ENCODE data around the gene CHST12. TPM values are rescaled to one million over a fixed set of nuclear protein-coding genes. Genes with fewer than 3 reads are reported as not detected.

CHST12 gene
- total and polyA plus RNA-seq, 2 of the 4 experiments (the other 2 are of a cell fraction): 3.8 to 27.0 TPM

DNA sequence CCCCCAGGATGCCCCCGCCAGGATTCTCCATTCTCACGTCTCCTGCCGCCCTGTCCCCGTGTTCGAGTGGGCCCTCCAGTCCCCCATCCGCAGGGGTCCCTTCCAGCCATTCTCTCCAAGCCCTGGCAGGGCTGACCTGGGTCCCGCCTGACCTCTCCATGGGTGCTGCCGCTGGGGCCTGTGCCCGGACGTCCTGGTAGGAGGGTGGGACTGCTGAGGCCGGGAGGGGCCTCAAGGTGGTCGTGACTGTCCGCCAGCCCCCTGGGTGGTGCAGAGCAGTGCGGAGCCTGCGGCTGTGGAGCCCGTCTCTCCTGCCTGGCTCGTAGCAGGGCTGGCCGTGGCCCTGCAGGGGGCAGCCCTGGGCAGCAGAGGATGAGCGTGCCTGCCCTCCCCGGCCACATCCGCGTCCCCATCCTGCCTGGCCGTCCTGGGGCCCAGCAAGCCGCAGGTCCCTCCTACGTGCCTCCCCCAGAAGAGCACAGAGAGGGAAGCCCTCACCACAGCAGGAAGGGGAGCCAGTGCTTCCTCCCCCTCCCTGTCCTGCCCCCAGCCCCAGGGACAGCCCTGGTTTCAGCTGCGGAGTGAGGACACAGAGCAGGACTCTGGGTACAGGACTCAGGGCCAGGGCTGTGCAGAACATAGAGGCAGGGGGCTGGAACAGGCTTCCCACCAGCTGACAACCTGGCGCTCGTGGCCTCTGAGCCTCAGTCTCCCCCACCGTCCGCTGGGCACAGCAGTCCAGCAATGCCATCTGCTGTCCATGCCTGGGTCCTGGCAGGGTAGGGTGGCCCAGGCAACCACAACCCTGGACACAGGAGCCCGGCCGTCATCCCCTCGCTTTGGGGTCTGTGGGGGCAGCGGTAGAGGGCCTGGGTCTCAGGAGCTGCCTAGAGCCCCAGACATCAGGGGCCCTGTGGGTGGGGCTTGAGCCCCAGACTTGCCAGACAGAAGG is 74.3 kb downstream of the CHST12 start:
- H2BK5ac ChIP-seq (ENCODE audit: low read depth, low read length, poor library complexity, severe bottlenecking): no peak overlapping the region
- H3K14ac ChIP-seq (replicated peaks; ENCODE audit: low read depth, low read length): no peak overlapping the region
- ChIA-PET POLR2A (ENCODE audit: unreplicated experiment) (no interaction called here), CTCF (interaction anchor here (1.2 kb wide), 1 partner anchor 10 kb away, joined by 3 read pairs; no protein-coding TSS in a partner anchor)
- H3K4me1 ChIP-seq (ENCODE audit: control insufficient read depth, insufficient read depth, low read length): no peaks in the 10 kb centered on the region
- in situ Hi-C loops (cut with MboI; ENCODE audit: low sequenced_read_pairs): no loop called here
- H2AK5ac ChIP-seq (ENCODE audit: low read depth, low read length): no peak overlapping the region
- H2BK120ac ChIP-seq (ENCODE audit: low read depth, low read length): no peak overlapping the region
- no peak overlapping the region for H3K27ac ChIP-seq (ENCODE audit: insufficient read depth, low read length)
- peak; percentile 89 for TF ChIP-seq RAD21 (IDR thresholded peaks at IDR 0.05; ENCODE audit: low read length)
- no peak for TF ChIP-seq BHLHE40 (IDR thresholded peaks at IDR 0.05; ENCODE audit: low read depth, low read length)
- TF ChIP-seq, protein P1, sequence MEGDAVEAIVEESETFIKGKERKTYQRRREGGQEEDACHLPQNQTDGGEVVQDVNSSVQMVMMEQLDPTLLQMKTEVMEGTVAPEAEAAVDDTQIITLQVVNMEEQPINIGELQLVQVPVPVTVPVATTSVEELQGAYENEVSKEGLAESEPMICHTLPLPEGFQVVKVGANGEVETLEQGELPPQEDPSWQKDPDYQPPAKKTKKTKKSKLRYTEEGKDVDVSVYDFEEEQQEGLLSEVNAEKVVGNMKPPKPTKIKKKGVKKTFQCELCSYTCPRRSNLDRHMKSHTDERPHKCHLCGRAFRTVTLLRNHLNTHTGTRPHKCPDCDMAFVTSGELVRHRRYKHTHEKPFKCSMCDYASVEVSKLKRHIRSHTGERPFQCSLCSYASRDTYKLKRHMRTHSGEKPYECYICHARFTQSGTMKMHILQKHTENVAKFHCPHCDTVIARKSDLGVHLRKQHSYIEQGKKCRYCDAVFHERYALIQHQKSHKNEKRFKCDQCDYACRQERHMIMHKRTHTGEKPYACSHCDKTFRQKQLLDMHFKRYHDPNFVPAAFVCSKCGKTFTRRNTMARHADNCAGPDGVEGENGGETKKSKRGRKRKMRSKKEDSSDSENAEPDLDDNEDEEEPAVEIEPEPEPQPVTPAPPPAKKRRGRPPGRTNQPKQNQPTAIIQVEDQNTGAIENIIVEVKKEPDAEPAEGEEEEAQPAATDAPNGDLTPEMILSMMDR (conservative IDR thresholded peaks at IDR 0.05; ENCODE audit: low read depth, low read length): peak; percentile 85
- TF ChIP-seq SMC3 (IDR thresholded peaks at IDR 0.05; ENCODE audit: low read depth, low read length): peak; percentile 76
- peak; percentile 48; the same call in 1 of the 2 replicates for TF ChIP-seq MAZ (IDR thresholded peaks at IDR 0.05; ENCODE audit: borderline replicate concordance, low read depth, low read length)
- no peak overlapping the region for H2BK20ac ChIP-seq (ENCODE audit: low read depth, low read length)
- no peak overlapping the region for H3K18ac ChIP-seq (ENCODE audit: low read depth, low read length)
- peak; percentile 49 for DNase-seq
- no peak overlapping the region for H3K4me2 ChIP-seq (ENCODE audit: low read depth, low read length)
- no peaks in the 10 kb centered on the region for H4K20me1 ChIP-seq (ENCODE audit: insufficient read depth, low read length)
- peaks cover 1% of the 10 kb centered on the region; the same call in 1 of the 2 replicates for H3K9me3 ChIP-seq (ENCODE audit: control insufficient read depth, insufficient read depth, low read length)
- peak overlapping the region; percentile 82 for H2AFZ ChIP-seq (replicated peaks; ENCODE audit: low read length, poor library complexity)
- intact Hi-C loops (cut with micrococcal nuclease): loop anchor here (2.0 to 10.0 kb wide), 3 partner anchors 81 to 677 kb away; partner anchors contain the start of gene IQCE
- peak; percentile 99 for ATAC-seq (ENCODE audit: low read depth)
- no peak overlapping the region for H4K5ac ChIP-seq (ENCODE audit: low read depth, low read length)
- no peaks in the 10 kb centered on the region for H3K36me3 ChIP-seq (ENCODE audit: control insufficient read depth, insufficient read depth, low read length)
- no peak overlapping the region for H3K23ac ChIP-seq (ENCODE audit: low read depth, low read length)
- H3K9ac ChIP-seq (ENCODE audit: low read depth, low read length): no peak overlapping the region
- dilution Hi-C loops (cut with HindIII; ENCODE audit: low sequenced_read_pairs, unreplicated experiment): no loop called here
- H3K9me1 ChIP-seq (ENCODE audit: insufficient read depth, low read length): no peaks in the 10 kb centered on the region
- H4K8ac ChIP-seq (ENCODE audit: low read depth in 2 of 2, low read length in 2 of 2): peak overlapping the region in 1 of 2 experiments; percentile 66; a peak in 1 of 4 replicates
- no peak overlapping the region for H2BK15ac ChIP-seq (ENCODE audit: low read depth, low read length)
- WGBS, 2 experiments (ENCODE audit: extremely low coverage in 2 of 2, insufficient read length in 1 of 2): 32% methylated on average over 12 of the region's 34 CpGs; no CpG with 5 or more reads in 1 of the 2 experiments
- BruUV-seq (replicated peaks): no TSS peak
- H3K27me3 ChIP-seq (ENCODE audit: control insufficient read depth, insufficient read depth, low read length): peaks cover 13% of the 10 kb centered on the region; the same call in 1 of the 2 replicates
- no peak overlapping the region for H3K56ac ChIP-seq (ENCODE audit: extremely low read depth, insufficient read depth, low read length)
- H3K4me3 ChIP-seq (ENCODE audit: insufficient read depth, low read depth, low read length): no peak overlapping the region
- no peaks in the 10 kb centered on the region for H3K79me1 ChIP-seq (ENCODE audit: low read depth in 1 of 2, low read length in 2 of 2)
- H3K4ac ChIP-seq (ENCODE audit: low read depth, low read length): no peak overlapping the region
- H2AK9ac ChIP-seq (replicated peaks; ENCODE audit: low read depth, low read length, poor library complexity): peak overlapping the region; percentile 48
- H4K91ac ChIP-seq (ENCODE audit: insufficient read depth, low read depth, low read length): no peak overlapping the region; the same call in 1 of the 2 replicates

All from IMR-90 (cell line).